Breast epithelium (tissue), 4 donors: Measurements from ENCODE around the gene FDXR. TPM values are rescaled to one million over a fixed set of nuclear protein-coding genes. Genes with fewer than 3 reads are reported as not detected.
"Not testable (repeated sequence)": the region's sequence is repeated elsewhere in the genome, so short reads cannot be mapped to it uniquely, and the experiment has no call there.

ENCODE experiments used
- DNase-seq, 2 donors: peaks; one replicate each; pipeline ENCODE4 v3.0.0-alpha.2; 2019; ENCODE audit warnings: low spot score in 2 of 2
- H3K27ac ChIP-seq, 2 donors: fragments of 200-600 bp; sonication (generic) in 1 of 2; one replicate each; pipeline ENCODE4 v1.5.1; 2016 to 2019; ENCODE audit warnings: mild to moderate bottlenecking in 1 of 2
- H3K27me3 ChIP-seq, 2 donors: fragments of 200-600 bp; sonication (generic) in 1 of 2; one replicate each; pipeline versions ENCODE4 v1.5.1 to v1.6.0; 2017 to 2019; ENCODE audit warnings: control low read depth in 1 of 2, mild to moderate bottlenecking in 1 of 2
- H3K36me3 ChIP-seq: fragments of 200-600 bp; one replicate; pipeline ENCODE4 v1.5.1; 2019
- H3K4me1 ChIP-seq, 2 donors: fragments of 200-600 bp; sonication (generic); one replicate each; pipeline ENCODE4 v1.5.1; 2016 to 2019; ENCODE audit warnings: control low read depth in 1 of 2
- H3K4me3 ChIP-seq, 3 donors: fragments of 200-600 bp; sonication (generic); 1 replicate in 2 of 3; 2 replicates in 1 of 3; pipeline ENCODE4 v1.5.1; 2016 to 2019; ENCODE audit warnings: mild to moderate bottlenecking in 3 of 3, moderate library complexity in 2 of 3
- H3K9me3 ChIP-seq, 2 donors: fragments of 200-600 bp; sonication (generic) in 1 of 2; one replicate each; pipeline ENCODE4 v1.5.1; 2016 to 2019; ENCODE audit warnings: control low read depth in 1 of 2
- POLR2A ChIP-seq: fragments of 450-650 bp; IDR thresholded peaks from one replicate; pipeline ENCODE4 v1.6.1; 2016; ENCODE audit warnings: antibody characterized with exemption, mild to moderate bottlenecking, moderate library complexity
- POLR2AphosphoS5 ChIP-seq, 3 donors: sonication (generic); formaldehyde crosslinking; IDR thresholded peaks; one replicate each; pipeline ENCODE4 v1.6.1; 2017; ENCODE audit warnings: antibody characterized with exemption in 3 of 3
- intact Hi-C: fragments of 100-400 bp; cut with DNase I; formaldehyde crosslinking; loops from one replicate; pipeline ENCODE4 v1.15.1; 2023; ENCODE audit warnings: low total_unique reads
- total RNA-seq, 3 donors: library from RNA; depleted of rRNA; stranded (reverse); fragments of >200 nt; gene quantifications; one replicate each; pipeline ENCODE4 v1.1.0, GENCODE V29; 2016
- TF ChIP-seq, protein P1 (sequence below), 3 donors: fragments of 450-650 bp; IDR thresholded peaks; one replicate each; pipeline ENCODE4 v1.5.1; 2016 to 2017; ENCODE audit warnings: antibody characterized with exemption in 3 of 3, mild to moderate bottlenecking in 3 of 3, moderate library complexity in 3 of 3

FDXR gene
- total RNA-seq, 3 donors from 2014 or later = 7.3 to 9.3 (median 8.8) TPM

DNA sequence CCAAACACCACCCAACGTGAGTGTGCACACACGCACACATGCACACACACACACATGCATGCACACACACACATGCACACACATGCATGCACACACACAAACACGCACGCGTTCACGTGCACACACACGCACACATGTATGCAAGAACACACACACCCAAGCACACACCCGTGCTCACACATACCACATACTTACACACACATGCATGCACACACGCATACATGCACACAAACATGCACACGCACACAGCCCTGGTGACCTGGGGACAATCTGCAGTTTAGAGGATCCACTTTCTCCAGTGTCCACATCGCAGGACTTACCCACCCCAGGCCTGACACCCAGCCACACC lies 44.0 kb upstream of the FDXR start:
- no peak overlapping the region for H3K27ac ChIP-seq
- H3K9me3 ChIP-seq = no peaks in the 10 kb centered on the region
- H3K36me3 ChIP-seq = no peaks in the 10 kb centered on the region
- intact Hi-C loops = no loop called here
- no peak overlapping the region for H3K4me3 ChIP-seq
- no peak for TF ChIP-seq POLR2AphosphoS5 (IDR thresholded peaks at IDR 0.05)
- TF ChIP-seq, protein P1, sequence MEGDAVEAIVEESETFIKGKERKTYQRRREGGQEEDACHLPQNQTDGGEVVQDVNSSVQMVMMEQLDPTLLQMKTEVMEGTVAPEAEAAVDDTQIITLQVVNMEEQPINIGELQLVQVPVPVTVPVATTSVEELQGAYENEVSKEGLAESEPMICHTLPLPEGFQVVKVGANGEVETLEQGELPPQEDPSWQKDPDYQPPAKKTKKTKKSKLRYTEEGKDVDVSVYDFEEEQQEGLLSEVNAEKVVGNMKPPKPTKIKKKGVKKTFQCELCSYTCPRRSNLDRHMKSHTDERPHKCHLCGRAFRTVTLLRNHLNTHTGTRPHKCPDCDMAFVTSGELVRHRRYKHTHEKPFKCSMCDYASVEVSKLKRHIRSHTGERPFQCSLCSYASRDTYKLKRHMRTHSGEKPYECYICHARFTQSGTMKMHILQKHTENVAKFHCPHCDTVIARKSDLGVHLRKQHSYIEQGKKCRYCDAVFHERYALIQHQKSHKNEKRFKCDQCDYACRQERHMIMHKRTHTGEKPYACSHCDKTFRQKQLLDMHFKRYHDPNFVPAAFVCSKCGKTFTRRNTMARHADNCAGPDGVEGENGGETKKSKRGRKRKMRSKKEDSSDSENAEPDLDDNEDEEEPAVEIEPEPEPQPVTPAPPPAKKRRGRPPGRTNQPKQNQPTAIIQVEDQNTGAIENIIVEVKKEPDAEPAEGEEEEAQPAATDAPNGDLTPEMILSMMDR (IDR thresholded peaks at IDR 0.05) = no peak
- no peak for TF ChIP-seq POLR2A
- peaks cover 0 to 1% of the 10 kb centered on the region in 2 donors for H3K27me3 ChIP-seq
- no peaks in the 10 kb centered on the region for H3K4me1 ChIP-seq
- no peak for DNase-seq

GRCh38 chr17:74916136-74916850 lies 43.5 kb upstream of the FDXR start:
- no peaks in the 10 kb centered on the region for H3K36me3 ChIP-seq
- no peaks in the 10 kb centered on the region for H3K4me1 ChIP-seq
- no peaks in the 10 kb centered on the region for H3K27me3 ChIP-seq
- DNase-seq = no peak
- no peak overlapping the region for H3K27ac ChIP-seq
- TF ChIP-seq, protein P1 (IDR thresholded peaks at IDR 0.05) = no peak
- TF ChIP-seq POLR2A (no peak), POLR2AphosphoS5 (IDR thresholded peaks at IDR 0.05) (no peak)
- H3K4me3 ChIP-seq = no peak overlapping the region
- intact Hi-C loops = no loop called here
- no peaks in the 10 kb centered on the region for H3K9me3 ChIP-seq

DNA sequence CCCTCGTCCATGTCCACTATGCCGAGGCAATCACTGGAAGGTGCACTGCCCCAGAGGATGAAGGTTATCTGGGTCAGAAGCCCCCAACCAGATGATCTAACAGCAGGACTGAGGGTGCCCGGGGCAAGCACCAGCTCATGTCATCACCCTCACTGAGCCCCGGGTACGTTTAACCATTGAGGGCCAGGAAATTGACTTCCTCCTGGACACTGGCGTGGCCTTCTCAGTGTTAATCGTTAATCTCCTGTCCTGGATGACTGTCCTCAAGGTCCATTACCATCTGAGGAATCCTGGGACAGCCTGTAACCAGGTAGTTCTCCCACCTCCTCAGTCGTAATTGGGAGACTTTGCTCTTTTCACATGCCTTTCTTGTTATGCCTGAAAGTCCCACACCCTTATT lies 38.6 kb upstream of the FDXR start:
- intact Hi-C loops, DNase-seq, H3K27me3 ChIP-seq, H3K36me3 ChIP-seq, H3K4me3 ChIP-seq, H3K4me1 ChIP-seq, H3K27ac ChIP-seq, H3K9me3 ChIP-seq: not testable (repeated sequence)

- DNase-seq, intact Hi-C loops, H3K4me1 ChIP-seq, H3K27ac ChIP-seq, H3K36me3 ChIP-seq, H3K4me3 ChIP-seq, H3K9me3 ChIP-seq, H3K27me3 ChIP-seq: not testable (repeated sequence)
These were observed 36.3 kb upstream of the FDXR start for GRCh38 chr17:74909097-74909496.

- Histone ChIP-seq H3K27ac (no peak overlapping the region), H3K36me3 (no peaks in the 10 kb centered on the region), H3K27me3 (peaks cover 0 to 7% of the 10 kb centered on the region in 2 donors), H3K4me3 (no peak overlapping the region), H3K9me3 (no peaks in the 10 kb centered on the region), H3K4me1 (no peaks in the 10 kb centered on the region)
- DNase-seq = no peak
- TF ChIP-seq POLR2AphosphoS5 (IDR thresholded peaks at IDR 0.05) (no peak), POLR2A (no peak)
- TF ChIP-seq, protein P1 (IDR thresholded peaks at IDR 0.05) = no peak
- intact Hi-C loops = no loop called here
These were observed 34.2 kb upstream of the FDXR start for GRCh38 chr17:74907012-74907411.

DNA sequence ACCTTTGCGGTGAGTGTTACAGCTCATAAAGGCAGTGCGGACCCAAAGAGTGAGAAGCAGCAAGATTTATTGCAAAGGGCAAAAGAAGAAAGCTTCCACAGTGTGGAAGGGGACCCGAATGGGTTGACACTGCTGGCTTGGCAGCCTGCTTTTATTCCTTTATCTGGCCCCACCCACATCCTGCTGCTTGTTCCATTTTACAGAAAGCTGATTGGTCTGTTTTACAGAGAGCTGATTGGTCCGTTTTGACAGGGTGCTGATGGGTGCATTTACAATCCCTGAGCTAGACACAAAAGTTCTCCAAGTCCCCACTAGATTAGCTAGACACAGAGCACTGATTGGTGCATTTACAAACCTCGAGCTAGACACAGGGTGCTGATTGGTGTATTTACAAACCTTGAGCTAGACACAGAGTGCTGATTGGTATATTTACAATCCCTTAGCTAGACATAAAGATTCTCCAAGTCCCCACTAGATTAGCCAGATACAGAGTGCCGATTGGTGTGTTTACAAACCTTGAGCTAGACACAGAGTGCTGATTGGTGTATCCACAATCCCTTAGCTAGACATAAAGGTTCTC lies 33.5 kb upstream of the FDXR start:
- intact Hi-C loops, H3K4me3 ChIP-seq, H3K36me3 ChIP-seq, H3K27me3 ChIP-seq, DNase-seq, H3K27ac ChIP-seq, H3K9me3 ChIP-seq, H3K4me1 ChIP-seq: not testable (repeated sequence)
